Brain microvascular endothelial cell (primary cell): ENCODE measurements around the gene SLC24A3.

Experiments
- DNase-seq: peaks from one replicate; pipeline ENCODE4 v3.0.0-alpha.2; 2020
- H3K27ac ChIP-seq: fragments of 250-450 bp; sonication (Bioruptor Pico); 2 replicates; pipeline ENCODE4 v1.5.1; 2020; ENCODE audit warnings: mild to moderate bottlenecking, moderate library complexity
- H3K27me3 ChIP-seq: fragments of 250-450 bp; sonication (Bioruptor Pico); replicated peaks from 2 replicates; pipeline ENCODE4 v1.5.1; 2020; ENCODE audit warnings: mild to moderate bottlenecking
- H3K36me3 ChIP-seq: fragments of 250-450 bp; sonication (Bioruptor Pico); replicated peaks from 2 replicates; pipeline ENCODE4 v1.5.1; 2020; ENCODE audit warnings: mild to moderate bottlenecking
- H3K4me3 ChIP-seq: 2 replicates; pipeline ENCODE4 v1.5.1; 2011; ENCODE audit warnings: low read depth, mild to moderate bottlenecking, control low read depth, low read length, moderate library complexity
- in situ Hi-C: cut with HindIII; loops from 2 replicates; pipeline ENCODE4 v1.10.0; 2017; ENCODE audit warnings: low sequenced_read_pairs, low pct_ligation_motif_present
- TF ChIP-seq, protein P1 (sequence below): IDR thresholded peaks from 2 replicates; pipeline ENCODE4 v1.5.1; 2011; ENCODE audit warnings: low read depth, mild to moderate bottlenecking, moderate library complexity, low read length, control low read depth, inconsistent platforms; ENCODE audit errors: missing control alignments

Gene SLC24A3

DNA sequence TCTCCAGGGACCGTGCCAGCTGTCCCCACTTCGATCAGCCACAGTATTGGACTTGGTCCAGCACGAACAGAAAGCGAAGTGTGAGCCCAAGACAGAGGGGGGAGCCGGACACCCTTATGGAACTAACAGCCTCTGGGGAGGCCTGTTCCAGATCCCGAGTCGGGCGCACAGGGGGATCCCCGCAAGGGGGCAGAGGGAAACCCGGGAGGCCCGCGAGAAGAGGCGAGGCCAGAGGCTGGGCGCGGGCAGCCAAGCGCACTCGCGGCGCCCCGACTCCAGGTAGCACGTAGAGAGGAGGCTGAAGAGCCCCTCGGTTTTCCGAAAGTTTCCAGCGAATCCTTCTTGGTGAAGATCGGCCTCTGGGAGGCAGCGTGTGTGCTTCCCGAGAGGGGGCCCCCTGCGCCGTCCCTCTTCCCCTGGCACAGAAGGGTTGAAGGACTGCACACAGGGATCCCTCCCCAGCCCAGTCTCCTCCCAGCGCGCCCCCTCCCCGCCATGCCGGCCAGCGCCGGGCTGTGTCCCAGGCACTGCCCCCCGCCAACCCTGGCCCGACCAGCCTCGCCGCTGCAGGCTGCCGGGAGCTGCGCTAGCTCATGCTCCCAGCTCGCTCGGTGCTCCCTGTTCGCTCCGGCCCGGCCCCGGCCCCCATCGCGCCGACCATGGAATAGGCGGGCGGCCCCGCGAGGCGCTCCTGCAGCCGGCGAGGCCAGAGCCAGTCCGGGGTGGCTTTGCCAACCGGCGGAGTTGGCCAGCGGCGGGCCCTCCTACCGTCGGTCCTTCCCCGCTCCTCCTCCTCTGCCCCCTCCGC lies 577 bp upstream of the SLC24A3 start:
- H3K27me3 ChIP-seq = peaks cover 22% of the 10 kb centered on the region
- TF ChIP-seq, protein P1, sequence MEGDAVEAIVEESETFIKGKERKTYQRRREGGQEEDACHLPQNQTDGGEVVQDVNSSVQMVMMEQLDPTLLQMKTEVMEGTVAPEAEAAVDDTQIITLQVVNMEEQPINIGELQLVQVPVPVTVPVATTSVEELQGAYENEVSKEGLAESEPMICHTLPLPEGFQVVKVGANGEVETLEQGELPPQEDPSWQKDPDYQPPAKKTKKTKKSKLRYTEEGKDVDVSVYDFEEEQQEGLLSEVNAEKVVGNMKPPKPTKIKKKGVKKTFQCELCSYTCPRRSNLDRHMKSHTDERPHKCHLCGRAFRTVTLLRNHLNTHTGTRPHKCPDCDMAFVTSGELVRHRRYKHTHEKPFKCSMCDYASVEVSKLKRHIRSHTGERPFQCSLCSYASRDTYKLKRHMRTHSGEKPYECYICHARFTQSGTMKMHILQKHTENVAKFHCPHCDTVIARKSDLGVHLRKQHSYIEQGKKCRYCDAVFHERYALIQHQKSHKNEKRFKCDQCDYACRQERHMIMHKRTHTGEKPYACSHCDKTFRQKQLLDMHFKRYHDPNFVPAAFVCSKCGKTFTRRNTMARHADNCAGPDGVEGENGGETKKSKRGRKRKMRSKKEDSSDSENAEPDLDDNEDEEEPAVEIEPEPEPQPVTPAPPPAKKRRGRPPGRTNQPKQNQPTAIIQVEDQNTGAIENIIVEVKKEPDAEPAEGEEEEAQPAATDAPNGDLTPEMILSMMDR = no peak
- in situ Hi-C loops = no loop called here
- no peak for DNase-seq
- no peak overlapping the region for H3K27ac ChIP-seq
- peak overlapping the region; percentile 15 for H3K4me3 ChIP-seq
- no peaks in the 10 kb centered on the region for H3K36me3 ChIP-seq

DNA sequence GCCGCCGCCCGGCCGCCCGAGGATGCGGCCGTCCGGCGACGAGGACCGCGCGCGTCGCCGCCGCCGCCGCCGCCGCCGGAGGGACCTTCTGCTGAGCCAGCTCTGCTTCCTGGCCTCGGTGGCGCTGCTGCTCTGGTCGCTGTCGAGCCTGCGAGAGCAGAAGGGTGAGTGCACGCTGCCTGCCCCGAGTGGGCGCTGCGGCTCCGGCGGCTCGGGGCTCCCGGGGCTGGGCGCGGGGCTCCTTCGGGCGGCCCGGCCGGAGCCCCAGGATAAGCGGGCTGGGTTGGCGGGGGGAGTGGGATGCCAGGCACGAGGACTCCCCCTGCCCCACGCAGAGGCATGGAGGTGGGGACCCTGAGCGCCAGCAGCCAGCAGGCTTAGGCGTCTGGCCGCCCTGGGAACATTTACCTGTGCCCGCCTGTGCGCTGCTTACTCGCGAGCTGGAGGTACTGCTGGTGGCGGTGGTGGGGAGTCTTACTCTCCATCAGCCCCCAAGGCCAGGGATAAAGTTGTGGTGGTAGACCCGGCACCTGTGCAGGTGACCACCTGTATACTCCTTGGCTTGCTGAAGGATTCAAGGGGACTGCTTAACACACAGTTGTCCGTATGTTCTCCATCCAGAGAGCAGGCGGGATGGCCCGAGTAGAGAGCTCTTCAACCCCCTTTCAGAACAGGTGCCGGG lies 520 bp downstream of the SLC24A3 start:
- Histone ChIP-seq H3K27ac (no peak overlapping the region), H3K4me3 (peak overlapping the region; percentile 20), H3K36me3 (no peaks in the 10 kb centered on the region), H3K27me3 (peaks cover 22% of the 10 kb centered on the region)
- in situ Hi-C loops = no loop called here
- no peak for DNase-seq
- TF ChIP-seq, protein P1 = no peak

DNA sequence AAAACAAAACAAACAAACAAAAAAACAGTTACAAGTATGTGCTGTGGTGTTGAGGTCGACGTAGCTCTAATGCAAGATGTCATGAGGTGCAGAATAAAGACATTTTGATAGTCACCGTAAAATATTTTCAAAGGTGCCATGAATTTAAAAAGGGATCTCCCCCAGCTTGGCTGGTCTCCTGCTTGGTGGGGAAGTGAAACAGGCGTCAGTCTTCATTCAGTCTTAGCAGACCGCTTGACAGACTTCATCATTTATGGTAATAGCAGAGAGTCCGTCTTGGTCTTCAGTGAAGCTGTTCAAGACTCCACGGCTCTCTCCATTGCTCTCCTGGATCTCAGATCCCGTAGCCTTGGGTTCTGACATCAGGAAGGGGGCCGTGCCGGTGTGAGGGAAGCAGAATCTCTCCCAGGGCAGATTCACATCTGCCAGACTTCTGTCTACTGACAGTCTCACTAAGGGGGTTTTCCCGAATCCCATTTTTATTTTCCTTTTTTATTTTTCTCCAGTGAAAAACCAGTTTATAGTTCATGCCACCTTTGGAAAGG lies 1.6 kb downstream of the SLC24A3 start:
- Histone ChIP-seq H3K27ac (no peak overlapping the region), H3K36me3 (no peaks in the 10 kb centered on the region), H3K4me3 (no peak overlapping the region), H3K27me3 (peaks cover 22% of the 10 kb centered on the region)
- TF ChIP-seq, protein P1 = no peak
- in situ Hi-C loops = no loop called here
- no peak for DNase-seq

DNA sequence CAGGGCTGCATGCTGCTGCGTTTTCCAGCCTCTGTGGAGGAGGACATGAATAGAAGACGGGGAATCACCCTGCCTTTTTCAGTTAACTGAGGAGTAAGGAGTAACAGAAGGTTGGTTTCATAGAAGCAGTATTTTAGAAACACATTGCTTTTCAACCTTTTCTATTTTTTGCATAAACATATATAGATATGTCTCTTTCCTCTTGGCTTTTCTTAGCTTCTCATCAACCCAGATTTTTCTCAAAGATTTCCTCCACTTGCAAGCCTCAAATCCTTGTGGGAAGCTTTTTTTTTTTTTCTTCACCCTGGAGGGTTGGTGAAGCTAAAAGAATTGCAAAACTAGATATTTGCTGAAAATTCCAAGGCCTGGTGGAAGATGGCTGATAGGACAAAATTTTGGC lies 6.0 kb downstream of the SLC24A3 start:
- H3K36me3 ChIP-seq = no peaks in the 10 kb centered on the region
- H3K4me3 ChIP-seq = no peak overlapping the region
- in situ Hi-C loops = no loop called here
- peaks cover 3% of the 10 kb centered on the region for H3K27me3 ChIP-seq
- TF ChIP-seq, protein P1 = no peak
- H3K27ac ChIP-seq = no peak overlapping the region
- no peak for DNase-seq

DNA sequence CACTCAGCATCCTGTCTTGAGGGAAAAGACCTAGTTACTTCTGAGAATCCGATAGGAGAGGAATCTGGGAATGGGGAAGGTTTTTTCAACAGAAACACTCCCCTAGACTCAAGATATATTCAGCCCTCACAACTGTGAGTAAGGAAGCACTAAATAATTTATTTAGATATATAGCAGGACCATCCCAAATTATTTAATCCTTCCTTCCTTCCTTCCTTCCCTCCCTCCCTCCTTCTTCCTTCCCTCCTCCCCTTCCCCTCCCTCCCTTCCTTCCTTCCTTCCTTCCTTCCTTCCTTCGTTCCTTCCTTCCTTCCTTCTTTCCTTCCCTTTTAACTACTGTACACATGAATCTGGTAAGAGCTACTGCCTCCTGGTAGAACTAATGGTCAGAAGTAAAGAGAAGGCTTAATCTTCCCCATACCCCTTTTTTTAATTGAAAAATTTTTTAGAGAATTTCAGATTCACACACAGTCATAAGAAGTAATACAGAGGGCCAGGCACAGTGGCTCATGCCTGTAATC lies 10.1 kb downstream of the SLC24A3 start:
- Histone ChIP-seq H3K36me3 (no peaks in the 10 kb centered on the region), H3K4me3 (no peak overlapping the region), H3K27me3 (no peaks in the 10 kb centered on the region), H3K27ac (no peak overlapping the region)
- TF ChIP-seq, protein P1 = no peak
- no peak for DNase-seq
- in situ Hi-C loops = no loop called here
